Measurements from ENCODE around the gene UGCG.

The UGCG gene

DNA sequence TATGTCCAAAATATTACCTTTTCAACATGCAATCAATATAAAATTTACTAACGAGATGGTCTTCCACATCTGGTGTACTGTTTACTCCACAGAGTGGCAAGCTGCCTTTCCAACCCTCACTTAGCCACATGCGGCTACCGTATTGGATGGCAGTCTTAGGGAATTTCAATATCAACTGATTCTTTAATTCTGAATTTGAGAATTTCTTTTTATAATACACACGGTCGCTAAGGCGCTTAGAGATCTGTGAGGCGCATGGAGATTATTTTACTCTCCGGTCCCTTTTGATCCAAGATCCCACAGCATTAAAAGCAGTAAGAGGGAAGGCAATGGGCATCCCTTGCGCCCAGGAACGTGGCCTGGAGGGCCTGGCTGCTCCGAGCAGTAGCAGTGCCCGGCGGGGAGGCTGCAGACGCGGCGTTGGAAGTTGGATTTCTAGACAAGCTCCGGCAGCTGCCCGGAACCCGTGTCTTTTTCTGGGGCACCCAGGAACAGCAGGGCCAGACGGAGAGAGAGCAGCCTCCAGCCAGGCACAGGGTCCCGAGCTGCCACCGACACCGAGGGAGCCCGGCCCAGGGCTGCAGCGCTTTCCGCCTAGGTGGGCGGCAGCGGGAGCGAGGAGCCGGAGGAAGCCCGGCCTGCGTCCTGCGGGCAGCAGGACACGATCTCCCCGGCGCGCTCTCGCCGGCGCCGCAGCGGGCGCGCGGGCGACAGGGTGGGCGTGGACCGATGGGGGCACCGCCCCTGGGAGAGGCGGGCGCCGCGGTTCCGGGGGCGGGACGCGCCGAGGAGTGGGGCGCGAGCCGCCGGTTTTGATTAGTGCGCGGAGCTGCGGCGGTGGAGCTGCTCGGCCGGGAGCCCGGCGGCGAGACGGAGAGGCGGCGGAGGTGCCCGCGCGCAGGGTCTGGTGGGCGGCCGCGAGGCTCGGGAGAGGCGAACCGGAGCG is at the start of gene UGCG:
Gene UGCG (plus strand): TSS at position 819 of the 946 bp plus-strand sequence. CDS start 402 bp downstream, outside the sequence.
- TF ChIP-seq, protein P1, sequence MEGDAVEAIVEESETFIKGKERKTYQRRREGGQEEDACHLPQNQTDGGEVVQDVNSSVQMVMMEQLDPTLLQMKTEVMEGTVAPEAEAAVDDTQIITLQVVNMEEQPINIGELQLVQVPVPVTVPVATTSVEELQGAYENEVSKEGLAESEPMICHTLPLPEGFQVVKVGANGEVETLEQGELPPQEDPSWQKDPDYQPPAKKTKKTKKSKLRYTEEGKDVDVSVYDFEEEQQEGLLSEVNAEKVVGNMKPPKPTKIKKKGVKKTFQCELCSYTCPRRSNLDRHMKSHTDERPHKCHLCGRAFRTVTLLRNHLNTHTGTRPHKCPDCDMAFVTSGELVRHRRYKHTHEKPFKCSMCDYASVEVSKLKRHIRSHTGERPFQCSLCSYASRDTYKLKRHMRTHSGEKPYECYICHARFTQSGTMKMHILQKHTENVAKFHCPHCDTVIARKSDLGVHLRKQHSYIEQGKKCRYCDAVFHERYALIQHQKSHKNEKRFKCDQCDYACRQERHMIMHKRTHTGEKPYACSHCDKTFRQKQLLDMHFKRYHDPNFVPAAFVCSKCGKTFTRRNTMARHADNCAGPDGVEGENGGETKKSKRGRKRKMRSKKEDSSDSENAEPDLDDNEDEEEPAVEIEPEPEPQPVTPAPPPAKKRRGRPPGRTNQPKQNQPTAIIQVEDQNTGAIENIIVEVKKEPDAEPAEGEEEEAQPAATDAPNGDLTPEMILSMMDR (IDR thresholded peaks at IDR 0.05; ENCODE audit: low read depth, low read length): no peak
- peak within 1 kb of the TSS; percentile 99 for H3K4me3 ChIP-seq (ENCODE audit: low read depth, low read length)

DNA sequence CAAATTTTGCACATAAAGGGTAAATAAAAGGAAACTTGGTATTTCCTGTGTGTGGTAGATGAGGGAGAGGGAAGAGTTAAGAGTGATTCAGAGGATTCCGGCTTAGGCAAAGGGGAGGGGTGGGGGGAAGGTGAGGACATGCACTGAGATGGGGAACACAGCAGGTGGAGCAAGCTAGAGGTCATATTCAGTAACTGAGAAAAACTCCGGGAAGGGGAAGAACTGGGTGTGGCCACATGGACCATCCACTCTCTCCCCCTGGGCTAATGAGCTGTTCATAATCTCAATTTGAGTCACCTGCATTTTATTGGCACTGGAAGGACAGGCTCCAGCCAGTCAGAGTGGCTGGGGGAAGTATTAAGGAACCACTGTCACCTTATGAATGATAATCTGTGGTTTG is 45.1 kb upstream of the UGCG start:
- no peak overlapping the region for H3K4me3 ChIP-seq (ENCODE audit: low read depth, low read length)
- TF ChIP-seq, protein P1 (IDR thresholded peaks at IDR 0.05; ENCODE audit: low read depth, low read length): no peak

DNA sequence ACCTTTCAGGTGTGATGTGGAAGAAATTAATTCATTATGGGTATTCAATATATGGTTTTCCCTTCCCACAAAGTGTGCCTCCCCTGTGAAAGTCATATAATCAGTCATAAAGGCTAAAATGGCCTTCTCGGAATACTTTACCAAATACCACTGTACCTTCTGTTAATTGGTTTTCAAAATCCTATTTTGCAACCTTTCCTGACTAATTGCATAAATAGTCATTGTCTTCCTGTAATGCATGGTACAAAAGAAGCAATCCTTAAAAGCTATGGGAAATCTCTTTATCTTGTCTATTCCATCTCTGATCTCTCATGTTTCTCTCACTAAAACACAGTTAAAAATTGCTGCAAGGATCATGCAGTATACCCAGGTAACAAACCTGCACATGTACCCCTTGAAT is 44.3 kb upstream of the UGCG start:
- no peak overlapping the region for H3K4me3 ChIP-seq (ENCODE audit: low read depth, low read length)
- TF ChIP-seq, protein P1 (IDR thresholded peaks at IDR 0.05; ENCODE audit: low read depth, low read length): no peak

DNA sequence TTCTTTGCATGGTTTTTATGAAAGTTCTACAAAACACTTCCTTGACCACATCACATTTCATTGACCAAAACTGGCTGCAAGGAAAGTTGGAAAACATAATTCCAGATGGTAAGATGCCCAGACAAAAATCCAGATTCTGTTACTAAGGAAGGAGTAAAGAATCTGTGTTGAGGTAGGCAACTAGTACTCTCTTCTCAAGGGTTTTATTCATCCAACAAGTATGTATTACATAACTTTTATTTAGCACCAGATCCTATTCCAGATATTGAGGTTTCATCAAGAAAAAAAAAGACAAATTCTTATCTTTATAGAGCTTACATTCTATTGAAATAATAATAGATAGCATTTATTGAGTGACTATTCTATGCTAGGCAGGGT is 43.2 kb upstream of the UGCG start:
- TF ChIP-seq, protein P1 (IDR thresholded peaks at IDR 0.05; ENCODE audit: low read depth, low read length): no peak
- no peak overlapping the region for H3K4me3 ChIP-seq (ENCODE audit: low read depth, low read length)

DNA sequence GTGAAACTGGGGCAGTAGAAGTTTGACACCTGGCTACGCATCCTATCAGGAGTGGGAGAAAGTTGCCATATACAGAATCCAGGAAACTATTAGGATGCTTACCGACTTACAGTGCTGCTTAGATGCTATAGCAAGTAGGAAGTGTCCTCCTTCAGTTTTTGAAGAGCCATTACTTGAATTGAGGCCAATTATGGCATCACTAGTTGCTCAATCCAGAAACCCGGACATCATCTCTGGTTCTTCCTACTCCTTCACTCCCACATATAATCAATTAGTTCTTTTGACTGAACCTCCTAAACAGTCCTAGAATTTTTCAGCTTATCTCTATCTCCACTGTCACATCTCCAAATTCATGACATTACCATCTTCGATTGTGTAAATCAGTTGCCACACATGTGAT is 41.8 kb upstream of the UGCG start:
- TF ChIP-seq, protein P1 (IDR thresholded peaks at IDR 0.05; ENCODE audit: low read depth, low read length): no peak
- H3K4me3 ChIP-seq (ENCODE audit: low read depth, low read length): no peak overlapping the region

DNA sequence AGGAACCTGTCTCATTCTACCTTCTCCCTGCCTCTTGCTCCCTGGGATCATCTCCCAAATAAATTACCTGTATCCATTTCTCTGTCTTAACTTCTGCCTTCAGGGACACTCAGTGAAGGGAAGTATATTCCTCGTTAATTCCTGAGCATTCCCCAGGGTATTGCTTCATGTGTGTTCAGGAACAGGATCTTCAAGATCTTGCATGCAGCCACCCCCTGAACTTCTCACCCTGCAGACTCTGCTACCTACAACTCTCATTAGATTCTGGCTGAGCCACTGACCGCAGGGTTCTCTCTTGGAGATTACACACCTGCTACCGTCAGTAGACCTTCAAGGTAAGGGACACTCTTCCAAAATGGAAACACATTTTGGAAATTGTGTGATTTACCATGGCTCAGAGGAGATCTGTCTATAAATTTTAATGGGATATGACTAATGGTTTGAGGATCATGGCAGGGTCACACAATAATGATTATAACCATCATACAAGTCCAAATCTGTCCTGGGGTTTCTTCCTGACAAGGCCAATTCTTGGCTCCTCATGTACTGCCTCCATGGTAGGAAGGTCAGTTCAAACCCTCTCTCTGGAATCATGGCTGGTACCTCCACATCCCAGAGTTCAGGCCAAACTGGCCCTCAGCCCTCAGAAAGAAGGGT is 38.9 kb upstream of the UGCG start:
- no peak overlapping the region for H3K4me3 ChIP-seq (ENCODE audit: low read depth, low read length)
- TF ChIP-seq, protein P1 (IDR thresholded peaks at IDR 0.05; ENCODE audit: low read depth, low read length): no peak

DNA sequence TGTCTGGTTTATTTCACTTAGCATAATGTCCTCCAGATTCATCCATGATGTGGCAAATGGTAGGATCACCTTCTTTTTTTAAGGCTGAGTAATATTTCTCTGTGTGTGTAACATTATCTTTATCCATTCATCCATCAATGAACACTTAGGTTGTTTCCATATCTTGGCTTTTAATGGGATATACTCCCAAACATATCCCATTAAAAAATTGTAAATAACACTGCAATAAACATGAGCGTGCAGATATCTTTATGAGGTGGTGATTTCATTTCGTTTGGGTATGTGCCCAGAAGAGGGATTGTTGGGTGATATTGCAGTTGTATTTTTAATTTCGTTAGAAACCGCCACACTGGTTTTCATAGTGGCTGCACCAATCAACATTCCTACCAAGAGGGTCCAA is 36.2 kb upstream of the UGCG start:
- H3K4me3 ChIP-seq (ENCODE audit: low read depth, low read length): no peak overlapping the region
- TF ChIP-seq, protein P1 (IDR thresholded peaks at IDR 0.05; ENCODE audit: low read depth, low read length): no peak

Data from WI38 (cell line).